ENCODE data around the gene METRN.

METRN gene

DNA sequence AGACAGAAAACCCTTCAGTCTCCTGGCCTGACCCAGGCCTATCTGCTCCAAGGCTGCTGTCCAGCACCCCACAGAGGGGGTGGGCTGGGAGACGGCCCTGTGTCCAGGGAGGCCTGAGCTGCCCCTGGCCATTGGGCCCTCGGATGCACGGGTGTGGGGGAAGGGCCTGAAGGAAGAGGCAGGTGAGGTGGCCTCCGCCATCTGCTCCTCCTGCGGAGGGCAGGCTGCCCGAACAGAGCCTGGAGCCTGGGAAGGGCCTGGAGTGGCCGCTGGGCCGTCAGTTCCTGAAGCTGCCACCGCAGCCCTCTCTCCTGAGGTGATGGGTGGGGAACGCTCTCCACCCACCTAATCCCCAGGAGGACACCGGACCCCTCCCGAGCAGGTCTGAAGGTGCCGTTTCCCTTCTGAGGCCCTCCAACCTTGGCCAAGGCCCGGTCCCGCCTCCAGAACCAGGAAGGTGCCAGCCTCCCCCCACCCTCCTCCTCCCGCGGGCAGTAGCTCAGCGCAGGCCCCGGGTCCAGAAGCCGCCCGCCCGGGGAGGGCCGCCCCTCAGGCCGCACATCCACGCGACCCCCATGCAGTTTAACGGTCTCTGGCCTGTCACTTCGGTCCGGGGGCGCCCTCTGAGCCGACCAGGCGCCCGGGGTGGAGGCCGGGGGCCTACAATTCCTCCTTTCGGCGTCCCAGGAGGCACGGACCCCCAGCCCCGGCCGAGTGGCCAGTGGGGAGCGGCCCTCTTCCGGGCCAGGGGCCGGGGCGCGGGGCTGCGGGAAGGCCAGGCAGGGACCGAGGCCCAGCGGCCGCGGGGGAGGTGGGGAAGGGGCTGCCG, 10.2 kb upstream of the METRN start:
- peaks cover 36% of the 10 kb centered on the region for H3K4me1 ChIP-seq (ENCODE audit: control insufficient read depth, insufficient read depth, low read length, poor library complexity, severe bottlenecking)
- DNase-seq = no peak
- H3K9me3 ChIP-seq (ENCODE audit: control insufficient read depth, low read length) = no peaks in the 10 kb centered on the region
- H3K27me3 ChIP-seq (replicated peaks; ENCODE audit: control insufficient read depth, insufficient read depth, low read length, poor library complexity, severe bottlenecking) = peaks cover 62% of the 10 kb centered on the region
- H3K36me3 ChIP-seq (ENCODE audit: control insufficient read depth, insufficient read depth, low read length) = no peaks in the 10 kb centered on the region
- no peak overlapping the region for H3K4me3 ChIP-seq (ENCODE audit: insufficient read depth, low read depth, low read length, poor library complexity, severe bottlenecking)
- no peak overlapping the region for H3K27ac ChIP-seq (ENCODE audit: insufficient read depth, low read length, poor library complexity, severe bottlenecking)

DNA sequence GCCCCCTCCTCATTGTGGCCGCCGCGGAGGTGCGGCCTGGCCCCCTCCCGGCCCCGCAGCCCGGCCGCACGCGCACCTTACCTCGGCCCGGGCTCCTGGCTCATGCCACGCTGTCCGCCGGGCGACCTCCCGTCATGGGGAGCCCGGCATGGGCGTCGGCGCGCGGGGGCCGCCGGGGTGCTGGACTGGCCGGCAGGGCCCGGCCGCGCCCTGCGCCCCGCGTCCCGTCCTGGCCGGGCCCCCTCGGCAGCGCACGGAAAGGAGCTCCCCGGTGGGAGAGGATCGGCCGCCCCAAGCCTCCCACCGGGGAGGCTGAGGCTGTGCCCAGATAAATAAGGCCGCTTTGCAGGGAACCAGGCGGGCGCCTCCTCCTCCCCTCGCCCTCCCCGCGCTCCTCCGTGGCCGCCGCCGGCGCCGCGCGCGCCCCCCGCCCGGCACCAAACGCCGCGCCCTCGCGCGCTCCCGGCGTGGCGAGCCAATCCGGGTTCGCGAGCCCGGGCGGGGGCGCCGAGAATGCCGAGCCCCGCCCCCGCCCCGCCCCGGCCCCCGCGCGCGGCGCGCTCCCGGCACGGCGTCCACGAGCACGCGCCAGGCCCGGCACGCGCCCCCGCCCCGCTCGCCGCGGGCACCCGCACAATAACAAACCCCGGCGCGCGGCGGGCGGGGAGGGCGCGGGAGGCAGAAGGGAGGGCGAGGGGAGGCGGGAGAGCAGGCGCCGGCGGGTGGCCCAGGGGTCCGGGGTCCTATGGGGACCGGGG, 9.3 kb upstream of the METRN start, which contains the start of gene FBXL16:
Gene FBXL16, minus strand, starts transcription at position 371 of the 758 bp plus-strand sequence. CDS start 8,396 bp downstream, outside the sequence.
- Histone ChIP-seq H3K27me3 (replicated peaks; ENCODE audit: control insufficient read depth, insufficient read depth, low read length, poor library complexity, severe bottlenecking) (peaks cover 69% of the 10 kb centered on the region), H3K4me3 (ENCODE audit: insufficient read depth, low read depth, low read length, poor library complexity, severe bottlenecking) (no peak within 1 kb of the TSS), H3K36me3 (ENCODE audit: control insufficient read depth, insufficient read depth, low read length) (no peaks in the 10 kb centered on the region), H3K9me3 (ENCODE audit: control insufficient read depth, low read length) (no peaks in the 10 kb centered on the region), H3K27ac (ENCODE audit: insufficient read depth, low read length, poor library complexity, severe bottlenecking) (no peak within 1 kb of the TSS), H3K4me1 (ENCODE audit: control insufficient read depth, insufficient read depth, low read length, poor library complexity, severe bottlenecking) (peaks cover 27% of the 10 kb centered on the region)
- no peak for DNase-seq

GRCh38 chr16:706189-707061, 8.5 kb upstream of the METRN start:
- DNase-seq = no peak
- Histone ChIP-seq H3K36me3 (ENCODE audit: control insufficient read depth, insufficient read depth, low read length) (no peaks in the 10 kb centered on the region), H3K4me1 (ENCODE audit: control insufficient read depth, insufficient read depth, low read length, poor library complexity, severe bottlenecking) (peaks cover 19% of the 10 kb centered on the region), H3K9me3 (ENCODE audit: control insufficient read depth, low read length) (no peaks in the 10 kb centered on the region), H3K27me3 (replicated peaks; ENCODE audit: control insufficient read depth, insufficient read depth, low read length, poor library complexity, severe bottlenecking) (peaks cover 78% of the 10 kb centered on the region), H3K4me3 (ENCODE audit: insufficient read depth, low read depth, low read length, poor library complexity, severe bottlenecking) (no peak overlapping the region), H3K27ac (ENCODE audit: insufficient read depth, low read length, poor library complexity, severe bottlenecking) (no peak overlapping the region)

GRCh38 chr16:707062-707538, 7.8 kb upstream of the METRN start:
- no peak for DNase-seq
- Histone ChIP-seq H3K36me3 (ENCODE audit: control insufficient read depth, insufficient read depth, low read length) (no peaks in the 10 kb centered on the region), H3K4me3 (ENCODE audit: insufficient read depth, low read depth, low read length, poor library complexity, severe bottlenecking) (no peak overlapping the region), H3K4me1 (ENCODE audit: control insufficient read depth, insufficient read depth, low read length, poor library complexity, severe bottlenecking) (peaks cover 13% of the 10 kb centered on the region), H3K27me3 (replicated peaks; ENCODE audit: control insufficient read depth, insufficient read depth, low read length, poor library complexity, severe bottlenecking) (peaks cover 74% of the 10 kb centered on the region), H3K27ac (ENCODE audit: insufficient read depth, low read length, poor library complexity, severe bottlenecking) (no peak overlapping the region), H3K9me3 (ENCODE audit: control insufficient read depth, low read length) (no peaks in the 10 kb centered on the region)

DNA sequence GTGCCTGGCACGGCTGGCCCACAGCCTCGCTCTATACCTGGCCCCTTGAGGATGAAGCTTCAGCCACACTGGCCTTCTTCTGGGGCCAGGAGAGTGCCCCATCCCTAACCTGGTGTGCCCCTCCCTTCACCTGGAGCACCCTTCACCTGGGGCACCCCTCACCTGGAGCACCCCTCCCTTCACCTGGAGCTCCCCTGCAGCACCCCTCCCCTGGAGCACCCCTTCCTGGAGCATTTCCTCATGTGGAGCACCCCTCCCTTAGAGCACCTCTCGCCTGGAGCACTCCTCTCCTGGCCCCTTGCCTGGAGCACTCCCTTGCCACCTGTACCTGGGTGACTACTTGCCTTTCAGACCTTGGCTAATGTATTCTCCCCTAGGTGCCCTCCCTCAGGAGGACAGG, 6.9 kb upstream of the METRN start:
- H3K27me3 ChIP-seq (replicated peaks; ENCODE audit: control insufficient read depth, insufficient read depth, low read length, poor library complexity, severe bottlenecking) = peaks cover 65% of the 10 kb centered on the region
- no peak for DNase-seq

GRCh38 chr16:708959-709358, 6.0 kb upstream of the METRN start:
- Histone ChIP-seq H3K27me3 (replicated peaks; ENCODE audit: control insufficient read depth, insufficient read depth, low read length, poor library complexity, severe bottlenecking) (peaks cover 55% of the 10 kb centered on the region), H3K4me3 (ENCODE audit: insufficient read depth, low read depth, low read length, poor library complexity, severe bottlenecking) (no peak overlapping the region), H3K9me3 (ENCODE audit: control insufficient read depth, low read length) (no peaks in the 10 kb centered on the region), H3K27ac (ENCODE audit: insufficient read depth, low read length, poor library complexity, severe bottlenecking) (no peak overlapping the region), H3K4me1 (ENCODE audit: control insufficient read depth, insufficient read depth, low read length, poor library complexity, severe bottlenecking) (peaks cover 13% of the 10 kb centered on the region), H3K36me3 (ENCODE audit: control insufficient read depth, insufficient read depth, low read length) (no peaks in the 10 kb centered on the region)
- no peak for DNase-seq

More for the DNA sequence above, 6.9 kb upstream of the METRN start:
- Histone ChIP-seq H3K4me3 (ENCODE audit: insufficient read depth, low read depth, low read length, poor library complexity, severe bottlenecking) (no peak overlapping the region), H3K4me1 (ENCODE audit: control insufficient read depth, insufficient read depth, low read length, poor library complexity, severe bottlenecking) (peaks cover 13% of the 10 kb centered on the region), H3K36me3 (ENCODE audit: control insufficient read depth, insufficient read depth, low read length) (no peaks in the 10 kb centered on the region), H3K9me3 (ENCODE audit: control insufficient read depth, low read length) (no peaks in the 10 kb centered on the region), H3K27ac (ENCODE audit: insufficient read depth, low read length, poor library complexity, severe bottlenecking) (no peak overlapping the region)

- no peak overlapping the region for H3K4me3 ChIP-seq (ENCODE audit: insufficient read depth, low read depth, low read length, poor library complexity, severe bottlenecking)
- H3K36me3 ChIP-seq (ENCODE audit: control insufficient read depth, insufficient read depth, low read length) = no peaks in the 10 kb centered on the region
- no peaks in the 10 kb centered on the region for H3K9me3 ChIP-seq (ENCODE audit: control insufficient read depth, low read length)
- no peak for DNase-seq
- H3K27me3 ChIP-seq (replicated peaks; ENCODE audit: control insufficient read depth, insufficient read depth, low read length, poor library complexity, severe bottlenecking) = peaks cover 46% of the 10 kb centered on the region
- H3K27ac ChIP-seq (ENCODE audit: insufficient read depth, low read length, poor library complexity, severe bottlenecking) = no peak overlapping the region
- H3K4me1 ChIP-seq (ENCODE audit: control insufficient read depth, insufficient read depth, low read length, poor library complexity, severe bottlenecking) = peaks cover 15% of the 10 kb centered on the region
Measured at GRCh38 chr16:709566-710499, 5.1 kb upstream of the METRN start.

GRCh38 chr16:710500-711075, 4.3 kb upstream of the METRN start:
- peaks cover 14% of the 10 kb centered on the region for H3K4me1 ChIP-seq (ENCODE audit: control insufficient read depth, insufficient read depth, low read length, poor library complexity, severe bottlenecking)
- H3K36me3 ChIP-seq (ENCODE audit: control insufficient read depth, insufficient read depth, low read length) = no peaks in the 10 kb centered on the region
- H3K4me3 ChIP-seq (ENCODE audit: insufficient read depth, low read depth, low read length, poor library complexity, severe bottlenecking) = no peak overlapping the region
- no peak overlapping the region for H3K27ac ChIP-seq (ENCODE audit: insufficient read depth, low read length, poor library complexity, severe bottlenecking)
- peaks cover 43% of the 10 kb centered on the region for H3K27me3 ChIP-seq (replicated peaks; ENCODE audit: control insufficient read depth, insufficient read depth, low read length, poor library complexity, severe bottlenecking)
- no peaks in the 10 kb centered on the region for H3K9me3 ChIP-seq (ENCODE audit: control insufficient read depth, low read length)
- no peak for DNase-seq

Data from effector memory CD4-positive, alpha-beta T cell (primary cell).